ENCODE measurements around the gene QPRT.
"Not testable (repeated sequence)": the region's sequence is repeated elsewhere in the genome, so short reads cannot be mapped to it uniquely, and the experiment has no call there.

QPRT gene

DNA sequence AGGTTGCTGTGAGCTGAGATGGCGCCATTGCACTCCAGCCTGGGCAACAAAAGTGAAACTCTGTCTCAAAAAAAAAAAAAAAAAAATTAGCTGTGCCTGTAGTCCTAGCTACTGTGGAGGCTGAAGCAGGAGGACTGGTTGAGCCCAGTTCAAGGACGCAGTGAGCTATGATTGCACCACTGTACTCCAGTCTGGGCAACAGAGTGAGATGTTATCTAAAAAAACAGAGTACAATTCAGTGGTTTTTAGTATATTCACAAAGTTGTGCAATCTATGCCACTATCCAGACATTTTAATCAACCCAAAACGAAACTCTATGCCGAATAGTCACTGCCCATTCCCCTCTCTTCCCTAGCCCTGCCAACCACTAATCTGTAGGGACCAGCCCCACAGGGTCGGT is 41.7 kb downstream of the QPRT start:
- no peak for DNase-seq

DNA sequence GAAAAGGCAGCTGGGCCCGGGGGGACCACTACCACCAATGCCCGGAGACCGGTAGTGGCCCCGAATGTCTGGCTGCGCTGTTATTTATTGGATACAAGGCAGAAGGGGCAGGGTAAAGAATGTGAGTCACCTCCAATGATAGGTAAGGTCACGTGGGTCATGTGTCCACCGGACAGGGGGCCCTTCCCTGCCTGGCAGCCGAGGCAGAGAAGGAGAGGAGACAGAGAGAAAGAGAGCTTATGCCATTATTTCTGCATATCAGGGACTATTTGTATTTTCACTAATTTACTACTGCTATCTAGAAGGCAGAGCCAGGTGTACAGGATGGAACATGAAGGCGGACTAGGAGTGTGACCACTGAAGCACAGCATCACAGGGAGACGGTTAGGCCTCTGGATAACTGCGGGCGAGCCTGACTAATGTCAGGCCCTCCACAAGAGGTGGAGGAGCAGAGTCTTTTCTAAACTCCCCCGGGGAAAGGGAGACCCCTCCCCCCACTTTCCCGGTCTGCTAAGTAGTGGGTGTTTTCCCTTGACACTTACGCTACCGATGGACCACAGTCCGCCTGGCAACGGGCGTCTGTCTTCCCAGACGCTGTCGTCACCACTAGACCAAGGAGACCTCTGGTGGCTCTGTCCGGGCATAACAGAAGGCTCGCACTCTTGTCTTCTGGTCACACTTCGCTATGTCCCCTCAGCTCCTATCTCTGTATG is 42.3 kb downstream of the QPRT start:
- peak; percentile 71 for DNase-seq

- DNase-seq = no peak
These were observed 47.9 kb downstream of the QPRT start for GRCh38 chr16:29726845-29727377.

- no peak for DNase-seq
These were observed 48.5 kb downstream of the QPRT start for GRCh38 chr16:29727452-29727851.

- DNase-seq = peak; percentile 65
These were observed 50.1 kb downstream of the QPRT start for GRCh38 chr16:29729116-29729521.

GRCh38 chr16:29730649-29731048 is 51.7 kb downstream of the QPRT start:
- no peak for DNase-seq

DNA sequence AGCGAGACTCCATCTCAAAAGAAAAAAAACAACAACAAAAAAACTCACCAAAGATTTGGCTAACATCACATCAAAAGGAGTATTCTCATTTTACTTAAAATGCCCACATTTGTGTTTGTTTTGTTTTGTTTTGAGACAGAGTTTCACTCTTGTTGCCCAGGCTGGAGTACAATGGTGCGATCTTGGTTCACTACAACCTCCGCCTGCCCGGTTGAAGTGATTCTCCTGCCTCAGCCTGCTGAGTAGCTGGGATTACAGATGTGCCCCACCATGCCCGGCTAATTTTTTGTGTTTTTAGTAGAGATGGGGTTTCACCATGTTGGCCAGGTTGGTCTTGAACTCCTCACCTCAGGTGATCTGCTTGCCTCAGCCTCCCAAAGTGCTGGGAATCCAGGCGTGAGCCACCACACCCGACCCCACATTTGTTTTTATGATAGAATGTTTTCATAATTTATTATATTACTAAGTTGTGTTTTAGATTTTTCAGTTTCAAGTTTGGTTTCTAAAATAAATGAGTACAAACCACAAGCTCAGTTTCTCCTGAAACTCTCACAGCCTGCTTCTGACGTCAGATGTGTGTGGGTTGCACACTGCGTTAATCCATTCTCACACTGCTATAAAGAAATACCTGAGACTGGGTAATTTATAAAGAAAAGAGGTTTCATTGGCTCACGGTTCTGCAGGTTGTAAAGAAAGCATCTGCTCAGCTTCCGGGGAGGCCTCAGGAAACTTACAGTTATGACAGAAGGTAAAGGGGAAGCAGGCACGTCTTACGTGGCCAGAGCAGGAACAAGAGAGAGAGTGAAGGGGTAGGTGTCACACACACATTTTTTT is 53.0 kb downstream of the QPRT start:
- DNase-seq = not testable (repeated sequence)

DNA sequence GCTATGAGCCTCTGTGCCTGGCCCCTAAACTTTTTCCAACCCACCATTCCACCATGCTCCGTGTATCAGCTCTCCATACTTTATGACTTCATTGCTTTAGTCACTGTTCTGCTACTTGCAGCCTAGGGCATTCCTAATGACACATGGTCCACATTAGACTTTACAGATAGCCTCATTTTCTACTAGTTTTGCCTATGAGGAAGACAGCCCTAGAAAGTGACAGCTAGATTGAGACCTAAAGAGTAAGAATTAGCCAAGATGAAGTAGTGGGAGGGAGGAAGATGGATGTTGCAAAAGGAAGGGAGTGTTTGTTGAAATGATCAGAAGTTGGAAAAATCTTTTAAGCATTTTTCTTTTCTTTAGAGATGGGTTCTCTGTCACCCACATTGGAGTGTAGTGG is 55.8 kb downstream of the QPRT start:
- DNase-seq = peak; percentile 2

DNA sequence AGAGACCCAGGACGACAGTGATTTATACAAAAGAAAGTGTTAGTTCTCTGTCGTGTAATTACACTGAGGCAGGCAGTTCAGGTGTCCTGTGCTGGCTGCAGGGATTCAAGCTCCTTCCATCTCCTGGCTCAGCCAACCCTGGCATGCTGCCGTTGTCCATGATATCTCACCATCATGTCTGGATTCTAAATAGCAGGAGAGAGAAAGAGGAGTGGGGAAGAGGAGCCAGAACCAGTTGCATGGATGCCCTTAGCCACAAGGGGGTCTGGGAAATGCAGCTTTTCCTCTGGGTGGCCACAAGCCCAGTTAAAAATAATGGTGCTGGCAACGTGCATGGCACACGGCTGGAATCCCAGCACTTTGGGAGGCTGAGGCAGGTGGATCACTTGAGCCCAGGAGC is 57.1 kb downstream of the QPRT start:
- no peak for DNase-seq

DNA sequence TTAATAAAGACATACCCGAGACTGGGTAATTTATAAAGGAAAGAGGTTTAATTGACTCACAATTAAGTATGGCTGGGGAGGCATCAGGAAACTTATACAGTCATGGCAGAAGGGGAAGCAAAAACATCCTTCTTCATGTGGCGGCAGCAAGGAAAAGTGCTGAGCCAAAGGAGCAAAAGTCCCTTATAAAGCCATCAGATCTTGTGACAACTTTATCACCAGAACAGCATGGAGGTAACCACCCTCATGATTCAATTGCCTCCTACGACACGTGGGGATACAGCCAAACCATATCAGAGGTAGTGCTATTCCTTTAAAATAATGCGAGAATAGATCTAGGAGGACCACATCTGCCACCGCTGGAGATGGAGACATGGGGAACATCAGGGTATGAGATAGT is 57.8 kb downstream of the QPRT start:
- no peak for DNase-seq

DNA sequence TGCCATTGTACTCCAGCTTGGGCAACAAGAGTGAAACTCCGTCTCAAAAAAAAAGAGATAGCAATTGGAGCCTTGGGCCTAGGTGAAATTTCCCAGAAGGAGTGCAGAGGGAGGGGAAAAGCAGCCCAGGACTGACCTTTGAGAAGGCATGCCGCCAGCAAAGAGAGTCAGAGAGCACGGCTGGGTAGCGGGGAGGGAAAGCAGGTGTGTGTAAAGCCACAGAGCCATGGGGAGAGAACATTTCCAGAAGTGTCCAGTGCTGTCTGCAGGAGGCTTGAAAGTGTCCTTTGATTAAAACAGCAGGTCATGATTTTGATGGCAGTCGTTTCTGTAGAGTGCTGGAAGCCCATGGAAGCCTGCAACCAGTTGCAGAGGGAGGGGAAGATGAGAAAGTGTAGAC is 58.7 kb downstream of the QPRT start:
- no peak for DNase-seq

GRCh38 chr16:29738514-29738913 is 59.5 kb downstream of the QPRT start:
- no peak for DNase-seq

DNA sequence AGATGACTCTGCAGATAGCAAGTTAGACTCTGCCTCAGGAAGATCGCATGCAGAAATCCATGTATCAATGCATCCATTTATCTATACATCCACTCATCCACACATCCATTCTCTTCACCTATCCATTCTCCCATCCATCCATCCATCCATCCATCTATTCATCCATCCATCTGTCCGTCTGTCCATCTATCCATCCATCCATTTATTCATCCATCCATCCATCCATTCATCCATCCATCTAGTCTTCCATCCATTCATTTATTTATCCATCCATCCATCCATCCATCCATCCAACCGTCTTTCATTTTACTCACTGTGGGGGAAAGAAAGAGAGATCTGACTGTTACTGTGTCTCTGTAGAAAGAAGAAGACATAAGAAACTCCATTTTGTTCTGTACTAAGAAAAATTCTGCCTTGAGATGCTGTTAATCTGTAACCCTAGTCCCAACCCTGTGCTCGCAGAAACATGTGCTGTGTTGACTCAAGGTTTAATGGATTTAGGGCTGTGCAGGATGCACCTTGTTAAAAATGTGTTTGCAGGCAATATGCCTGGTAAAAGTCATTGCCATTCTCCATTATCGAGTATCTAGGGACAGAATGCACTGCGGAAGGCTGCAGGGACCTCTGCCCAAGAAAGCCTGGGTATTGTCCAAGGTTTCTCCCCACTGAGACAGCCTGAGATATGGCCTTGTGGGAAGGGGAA is 61.1 kb downstream of the QPRT start:
- DNase-seq = not testable (repeated sequence)

- not testable (repeated sequence) for DNase-seq
These were observed 61.6 kb downstream of the QPRT start for GRCh38 chr16:29740630-29741015.

GRCh38 chr16:29742683-29743275 is 63.8 kb downstream of the QPRT start:
- DNase-seq = no peak

- no peak for DNase-seq
These were observed 64.5 kb downstream of the QPRT start for GRCh38 chr16:29743475-29743826.

GRCh38 chr16:29743827-29744531 is 65.0 kb downstream of the QPRT start:
- DNase-seq = no peak

- no peak for DNase-seq
These were observed 65.6 kb downstream of the QPRT start for GRCh38 chr16:29744541-29745101.

DNA sequence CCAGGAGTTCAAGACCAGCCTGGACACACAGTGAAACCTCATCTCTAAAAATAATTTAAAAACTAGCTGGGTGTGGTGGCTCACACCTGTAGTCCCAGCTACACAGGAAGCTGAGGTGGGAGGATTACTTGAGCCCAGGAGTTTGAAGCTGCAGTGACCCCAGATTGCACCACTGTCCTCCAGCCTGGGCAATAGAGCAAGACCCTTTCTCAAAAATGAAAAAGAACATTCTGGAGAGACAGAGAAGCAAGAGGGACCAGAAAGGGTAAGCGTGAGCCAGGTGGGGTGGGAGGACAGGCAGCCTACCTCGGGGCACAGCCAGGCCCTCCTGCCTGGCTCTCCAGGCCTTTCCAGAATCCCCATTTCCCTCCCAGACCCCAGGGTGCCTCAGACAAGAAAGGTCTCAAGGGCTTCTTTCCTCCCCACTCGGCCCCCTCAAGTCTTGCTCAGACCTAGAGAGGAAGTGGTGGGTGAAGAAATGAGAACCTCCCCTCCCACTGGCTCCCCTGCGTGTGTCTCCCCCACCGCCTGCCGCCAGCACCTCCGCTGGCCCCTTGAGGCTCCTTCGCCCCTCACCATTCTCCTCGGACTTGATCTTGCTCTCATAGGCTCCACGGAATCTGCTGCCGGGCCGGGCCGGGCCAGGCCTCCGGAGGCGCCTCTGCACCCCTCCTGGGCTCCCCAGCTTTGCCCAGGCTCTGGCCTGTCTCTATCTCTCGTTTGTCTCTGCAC is 66.3 kb downstream of the QPRT start:
- no peak for DNase-seq

DNA sequence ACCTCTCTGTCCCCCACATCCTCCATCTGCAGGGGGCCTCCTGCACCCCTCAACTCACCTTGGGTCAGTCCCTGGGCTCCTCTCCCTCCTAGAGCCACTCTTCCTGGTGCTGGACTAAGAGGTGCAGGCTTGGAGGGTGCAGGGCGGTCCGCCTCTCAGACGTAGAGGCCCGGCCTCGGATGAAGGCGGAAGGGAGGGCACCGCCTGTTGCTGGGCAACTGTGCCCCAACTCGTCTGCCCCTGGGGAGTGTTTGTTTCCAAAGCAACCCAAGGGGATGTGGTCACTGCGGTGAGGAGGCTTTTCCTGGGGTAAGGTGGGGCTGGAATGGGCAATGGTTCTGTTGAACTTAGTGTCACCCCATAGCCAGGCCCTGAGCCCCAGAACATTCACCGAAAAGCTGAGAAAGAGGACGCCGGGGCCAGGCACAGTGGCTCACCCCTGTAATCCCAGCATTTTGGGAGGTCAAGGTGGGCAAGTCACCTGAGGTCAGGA is 66.9 kb downstream of the QPRT start, which contains the start of gene C16orf54:
C16orf54 (minus strand) TSS at position 138 of the 493 bp plus-strand sequence. CDS start 1,039 bp downstream, outside the sequence.
- DNase-seq = no peak

GRCh38 chr16:29746518-29746917 is 67.5 kb downstream of the QPRT start:
- DNase-seq = not testable (repeated sequence)

Data from fibroblast of skin of scalp (primary cell).